HL-60 (cell line): ENCODE results near the gene GINS2.

Source experiments
- DNase-seq, 2 experiments: peaks; one replicate each; pipeline ENCODE4 v3.0.0-alpha.2; 2010 to 2020; ENCODE audit warnings: low read depth in 1 of 2, low spot score in 1 of 2
- H3K27ac ChIP-seq: fragments of 250-450 bp; sonication (Bioruptor Pico); replicated peaks from 2 replicates; pipeline ENCODE4 v1.5.1; 2020; ENCODE audit warnings: mild to moderate bottlenecking, moderate library complexity
- H3K27me3 ChIP-seq: fragments of 250-450 bp; sonication (Bioruptor Pico); 2 replicates; pipeline ENCODE4 v1.5.1; 2021; ENCODE audit warnings: mild to moderate bottlenecking, moderate library complexity; ENCODE audit not compliant: insufficient read depth, poor library complexity, severe bottlenecking
- H3K4me3 ChIP-seq: replicated peaks from 2 replicates; pipeline ENCODE4 v1.5.1; 2011; ENCODE audit warnings: mild to moderate bottlenecking, control low read depth, low read length; ENCODE audit not compliant: insufficient read depth
- CTCF ChIP-seq: IDR thresholded peaks from one replicate; pipeline ENCODE4 v1.5.1; 2011; ENCODE audit warnings: low read length, control low read depth, inconsistent platforms; ENCODE audit not compliant: insufficient read depth
- GABPA ChIP-seq: IDR thresholded peaks from 2 replicates; pipeline ENCODE4 v1.6.1; 2012; ENCODE audit warnings: low read depth
- POLR2AphosphoS5 ChIP-seq: IDR thresholded peaks from 2 replicates; pipeline ENCODE4 v1.6.1; 2012; ENCODE audit warnings: low read depth
- SPI1 ChIP-seq: IDR thresholded peaks from 2 replicates; pipeline ENCODE4 v1.6.1; 2012; ENCODE audit warnings: low read depth, mild to moderate bottlenecking, borderline replicate concordance
- TF ChIP-seq, protein P1 (sequence below): IDR thresholded peaks from 2 replicates; pipeline ENCODE4 v1.6.1; 2012; ENCODE audit warnings: low read depth; ENCODE audit not compliant: insufficient replicate concordance

GINS2 gene

DNA sequence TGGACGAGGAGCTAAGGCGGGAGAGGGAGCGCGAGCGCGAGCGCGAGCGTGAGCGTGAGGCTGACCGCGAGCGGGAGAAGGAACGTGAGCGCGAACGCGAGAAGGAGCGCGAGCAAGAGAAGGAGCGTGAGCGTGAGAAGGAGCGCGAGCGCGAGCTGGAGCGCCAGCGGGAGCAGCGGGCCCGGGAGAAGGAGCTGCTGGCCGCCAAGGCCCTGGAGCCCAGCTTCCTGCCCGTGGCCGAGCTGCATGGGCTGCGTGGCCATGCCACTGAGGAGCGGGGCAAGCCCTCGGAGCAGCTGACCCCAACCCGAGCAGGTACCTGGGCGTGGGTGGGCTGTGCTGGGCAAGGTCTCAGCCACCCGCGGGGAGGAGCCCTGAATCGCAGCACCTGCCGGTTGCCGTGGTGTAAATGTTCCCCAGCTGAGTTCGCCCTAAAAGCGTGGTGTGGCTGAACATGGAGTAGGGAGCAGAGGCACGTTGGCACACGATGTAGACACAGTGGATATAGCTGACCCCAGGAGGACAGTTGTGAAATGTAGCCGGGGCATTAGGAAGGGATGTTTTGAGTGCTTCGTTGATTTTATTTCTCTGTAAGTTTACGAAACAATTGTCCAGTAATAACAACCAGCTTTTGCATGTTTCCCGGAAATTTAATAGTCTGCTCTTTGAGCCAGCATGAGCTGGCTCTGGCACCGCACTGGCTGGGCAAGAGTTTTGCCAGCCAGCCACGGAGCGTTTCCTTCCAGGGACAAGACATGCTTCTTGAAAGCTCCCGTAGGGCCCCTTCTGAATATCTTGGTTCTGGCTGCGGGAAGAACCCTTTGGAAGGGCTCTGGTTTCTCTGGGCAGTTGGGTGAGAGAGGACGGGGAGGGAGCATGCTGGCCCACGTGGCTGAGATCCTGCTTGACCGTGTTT, 32.1 kb downstream of the GINS2 start:
- TF ChIP-seq, protein P1, sequence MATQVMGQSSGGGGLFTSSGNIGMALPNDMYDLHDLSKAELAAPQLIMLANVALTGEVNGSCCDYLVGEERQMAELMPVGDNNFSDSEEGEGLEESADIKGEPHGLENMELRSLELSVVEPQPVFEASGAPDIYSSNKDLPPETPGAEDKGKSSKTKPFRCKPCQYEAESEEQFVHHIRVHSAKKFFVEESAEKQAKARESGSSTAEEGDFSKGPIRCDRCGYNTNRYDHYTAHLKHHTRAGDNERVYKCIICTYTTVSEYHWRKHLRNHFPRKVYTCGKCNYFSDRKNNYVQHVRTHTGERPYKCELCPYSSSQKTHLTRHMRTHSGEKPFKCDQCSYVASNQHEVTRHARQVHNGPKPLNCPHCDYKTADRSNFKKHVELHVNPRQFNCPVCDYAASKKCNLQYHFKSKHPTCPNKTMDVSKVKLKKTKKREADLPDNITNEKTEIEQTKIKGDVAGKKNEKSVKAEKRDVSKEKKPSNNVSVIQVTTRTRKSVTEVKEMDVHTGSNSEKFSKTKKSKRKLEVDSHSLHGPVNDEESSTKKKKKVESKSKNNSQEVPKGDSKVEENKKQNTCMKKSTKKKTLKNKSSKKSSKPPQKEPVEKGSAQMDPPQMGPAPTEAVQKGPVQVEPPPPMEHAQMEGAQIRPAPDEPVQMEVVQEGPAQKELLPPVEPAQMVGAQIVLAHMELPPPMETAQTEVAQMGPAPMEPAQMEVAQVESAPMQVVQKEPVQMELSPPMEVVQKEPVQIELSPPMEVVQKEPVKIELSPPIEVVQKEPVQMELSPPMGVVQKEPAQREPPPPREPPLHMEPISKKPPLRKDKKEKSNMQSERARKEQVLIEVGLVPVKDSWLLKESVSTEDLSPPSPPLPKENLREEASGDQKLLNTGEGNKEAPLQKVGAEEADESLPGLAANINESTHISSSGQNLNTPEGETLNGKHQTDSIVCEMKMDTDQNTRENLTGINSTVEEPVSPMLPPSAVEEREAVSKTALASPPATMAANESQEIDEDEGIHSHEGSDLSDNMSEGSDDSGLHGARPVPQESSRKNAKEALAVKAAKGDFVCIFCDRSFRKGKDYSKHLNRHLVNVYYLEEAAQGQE, result no peak
- DNase-seq, result no peak
- no peaks in the 10 kb centered on the region for H3K27me3 ChIP-seq
- no peak overlapping the region for H3K27ac ChIP-seq
- no peak overlapping the region for H3K4me3 ChIP-seq

DNA sequence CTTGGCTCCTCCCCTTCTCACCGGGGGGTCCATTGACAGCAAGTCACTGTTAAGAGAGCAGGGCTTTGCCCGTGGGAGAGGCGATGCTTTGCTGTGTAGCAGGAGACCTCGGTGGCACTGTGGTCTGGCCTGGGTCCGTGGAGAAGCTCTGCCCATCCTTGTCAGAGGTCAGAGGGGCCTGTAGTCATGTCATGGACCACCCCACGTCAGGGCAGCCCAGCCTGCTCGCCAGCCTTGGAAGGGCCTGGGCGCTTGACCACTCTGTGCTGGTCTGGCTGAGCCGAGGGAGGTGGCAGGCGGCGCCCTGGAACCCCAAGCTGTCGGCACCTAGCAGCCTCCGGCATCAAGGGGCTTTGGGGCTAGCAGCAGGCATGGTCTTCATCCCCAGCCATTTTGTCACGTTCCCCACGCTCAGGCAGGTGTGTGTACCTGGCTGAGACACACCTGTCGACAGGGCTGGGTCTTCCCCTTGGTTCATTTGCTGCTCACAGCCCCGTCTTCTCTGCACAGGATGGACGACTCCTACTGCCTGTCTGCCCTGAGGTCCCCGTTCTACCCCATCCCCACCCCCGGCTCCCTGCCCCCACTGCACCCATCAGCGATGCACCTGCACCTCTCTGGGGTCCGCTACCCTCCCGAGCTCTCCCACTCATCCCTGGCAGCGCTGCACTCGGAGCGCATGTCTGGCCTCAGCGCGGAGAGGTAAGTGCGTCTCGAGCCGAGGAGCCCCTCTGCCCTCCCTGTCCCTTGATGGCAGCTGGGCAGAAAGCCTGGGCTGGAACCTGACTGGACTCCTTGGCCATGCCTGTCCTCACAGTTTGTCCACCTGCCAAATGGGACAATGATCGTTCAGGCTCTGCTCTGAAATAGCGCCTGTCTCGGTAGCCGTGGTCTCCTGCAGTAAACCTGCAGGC, 33.3 kb downstream of the GINS2 start:
- TF ChIP-seq SPI1 (no peak), CTCF (no peak)
- no peak for DNase-seq
- Histone ChIP-seq H3K4me3 (no peak overlapping the region), H3K27me3 (no peaks in the 10 kb centered on the region), H3K27ac (no peak overlapping the region)

DNA sequence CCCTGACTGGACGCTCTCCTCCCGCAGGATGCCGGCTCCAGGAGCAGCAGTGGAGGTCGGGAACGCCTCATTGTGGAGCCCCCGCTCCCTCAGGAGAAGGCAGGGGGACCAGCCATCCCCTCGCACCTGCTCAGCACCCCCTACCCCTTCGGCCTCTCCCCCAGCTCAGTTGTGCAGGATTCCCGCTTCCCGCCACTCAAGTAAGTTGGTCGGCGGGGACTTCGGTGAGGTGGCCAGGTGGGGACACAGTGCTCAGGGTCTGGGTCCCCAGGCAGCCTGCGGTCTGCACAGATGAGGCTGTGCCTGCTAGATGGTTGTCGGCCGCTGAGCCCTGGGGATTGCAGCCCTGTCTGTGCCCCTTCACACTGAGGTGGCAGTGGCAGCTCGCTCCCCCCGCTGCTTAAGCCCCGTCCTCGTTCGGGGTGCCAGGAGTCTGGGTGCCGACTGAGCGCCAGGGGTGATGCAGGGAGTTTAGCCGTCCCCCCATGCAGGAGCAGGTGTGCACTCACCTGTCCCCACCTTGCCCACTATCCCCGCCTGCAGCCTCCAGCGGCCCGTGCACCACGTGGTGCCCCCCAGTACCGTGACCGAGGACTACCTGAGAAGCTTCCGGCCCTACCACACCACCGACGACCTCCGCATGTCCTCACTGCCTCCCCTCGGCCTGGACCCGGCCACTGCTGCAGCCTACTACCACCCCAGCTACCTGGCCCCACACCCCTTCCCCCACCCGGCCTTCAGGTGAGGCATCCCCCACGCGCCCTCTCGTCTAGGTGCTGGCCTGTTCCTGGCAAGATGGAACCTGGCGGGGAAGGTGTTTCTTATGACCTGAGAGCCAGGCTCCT, 34.3 kb downstream of the GINS2 start:
- TF ChIP-seq GABPA (no peak), POLR2AphosphoS5 (no peak)
- TF ChIP-seq, protein P1, result no peak
- Histone ChIP-seq H3K27ac (no peak overlapping the region), H3K4me3 (no peak overlapping the region), H3K27me3 (no peaks in the 10 kb centered on the region)
- no peak for DNase-seq

GRCh38 chr16:85653290-85653891, 35.4 kb downstream of the GINS2 start:
- no peak overlapping the region for H3K27ac ChIP-seq
- no peak overlapping the region for H3K4me3 ChIP-seq
- no peak for DNase-seq
- TF ChIP-seq SPI1, result no peak
- TF ChIP-seq, protein P1, result no peak
- no peak for TF ChIP-seq CTCF
- TF ChIP-seq GABPA, result no peak
- no peaks in the 10 kb centered on the region for H3K27me3 ChIP-seq
